ENCODE results near the gene ATG10. TPM values are rescaled to one million over a fixed set of nuclear protein-coding genes. Genes with fewer than 3 reads are reported as not detected.
"Not testable (repeated sequence)": the region's sequence is repeated elsewhere in the genome, so short reads cannot be mapped to it uniquely, and the experiment has no call there.

ATG10 gene
- total and polyA plus RNA-seq, 2 donors, result 10.4 to 12.7 TPM

DNA sequence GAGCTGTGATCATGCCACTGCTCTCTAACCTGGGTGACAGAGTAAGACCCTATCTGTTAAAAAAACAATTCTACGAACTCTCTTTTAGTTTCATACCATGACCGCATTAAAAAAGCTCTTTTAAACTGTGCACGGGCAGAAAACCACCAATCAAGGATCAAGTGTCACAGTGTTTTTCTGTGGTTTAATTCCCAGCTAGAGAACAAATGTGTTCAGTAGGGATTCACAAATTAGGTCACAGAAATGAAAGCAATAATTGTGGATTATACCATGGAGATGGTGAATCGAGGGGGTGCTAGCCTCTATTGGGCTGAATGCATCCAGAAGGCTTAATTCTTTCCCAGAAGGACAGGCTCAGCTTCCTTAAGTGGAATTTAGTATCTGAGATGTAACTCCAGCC is 79.1 kb downstream of the ATG10 start:
- 77% methylated on average over 4 of the region's 4 CpGs for WGBS
- Histone ChIP-seq H3K9me3 (ENCODE audit: control insufficient read depth in 2 of 2, insufficient read depth in 1 of 2, low read length in 1 of 2) (peaks cover 0 to 1% of the 10 kb centered on the region in 2 donors), H3K27me3 (ENCODE audit: control insufficient read depth in 2 of 2, insufficient read depth in 1 of 2, low read length in 1 of 2) (no peaks in the 10 kb centered on the region), H3K36me3 (ENCODE audit: control insufficient read depth in 2 of 2, insufficient read depth in 2 of 2, low read length in 1 of 2) (no peaks in the 10 kb centered on the region), H3K4me3 (ENCODE audit: low read length in 2 of 2) (no peak overlapping the region), H3K4me1 (ENCODE audit: control insufficient read depth in 2 of 2, insufficient read depth in 2 of 2, low read length in 2 of 2) (no peaks in the 10 kb centered on the region), H3K27ac (ENCODE audit: low read depth in 1 of 2, low read length in 1 of 2) (no peak overlapping the region)
- no peak for DNase-seq (ENCODE audit: low read depth in 6 of 9, low spot score in 9 of 9)

DNA sequence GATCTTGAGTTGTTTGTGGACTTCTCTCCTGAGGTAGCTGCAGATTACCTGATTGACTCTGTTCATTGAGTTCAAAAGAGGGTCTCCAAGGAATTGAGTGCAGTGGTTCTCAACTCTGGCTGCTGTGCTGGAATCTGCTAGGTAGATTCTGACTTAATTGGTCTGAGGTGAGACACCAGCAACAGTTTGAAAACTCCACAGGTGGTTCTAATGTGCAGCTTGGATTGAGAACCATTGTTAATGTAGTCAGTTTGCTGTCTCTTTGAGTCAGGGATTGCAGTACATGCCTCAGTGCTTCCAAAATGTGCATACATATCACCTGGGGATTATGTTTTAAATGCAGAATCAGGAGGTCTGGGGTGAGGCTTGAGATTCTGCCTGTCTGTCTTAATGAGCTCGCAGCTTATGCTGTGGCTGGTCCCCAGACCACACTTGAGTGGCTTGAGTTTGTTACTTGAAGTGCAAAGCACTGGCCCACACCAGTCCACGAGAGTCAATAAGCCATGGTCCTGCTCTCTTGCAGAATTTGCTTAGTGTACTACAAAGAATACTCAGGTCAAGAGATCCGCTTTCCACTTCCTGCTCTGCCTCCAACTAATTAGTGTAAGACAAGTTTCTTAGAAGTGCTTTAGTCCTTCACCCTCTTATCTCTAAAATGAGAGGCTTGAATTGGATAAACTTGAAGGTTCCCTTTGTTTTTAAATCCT is 82.3 kb downstream of the ATG10 start:
- Histone ChIP-seq H3K27me3 (ENCODE audit: control insufficient read depth in 2 of 2, insufficient read depth in 1 of 2, low read length in 1 of 2) (no peaks in the 10 kb centered on the region), H3K4me1 (ENCODE audit: control insufficient read depth in 2 of 2, insufficient read depth in 2 of 2, low read length in 2 of 2) (no peaks in the 10 kb centered on the region), H3K4me3 (ENCODE audit: low read length in 2 of 2) (no peak overlapping the region), H3K36me3 (ENCODE audit: control insufficient read depth in 2 of 2, insufficient read depth in 2 of 2, low read length in 1 of 2) (no peaks in the 10 kb centered on the region), H3K27ac (ENCODE audit: low read depth in 1 of 2, low read length in 1 of 2) (no peak overlapping the region), H3K9me3 (ENCODE audit: control insufficient read depth in 2 of 2, insufficient read depth in 1 of 2, low read length in 1 of 2) (no peaks in the 10 kb centered on the region)
- no peak for DNase-seq (ENCODE audit: low read depth in 6 of 9, low spot score in 9 of 9)
- 95% methylated on average over 3 of the region's 3 CpGs for WGBS

DNA sequence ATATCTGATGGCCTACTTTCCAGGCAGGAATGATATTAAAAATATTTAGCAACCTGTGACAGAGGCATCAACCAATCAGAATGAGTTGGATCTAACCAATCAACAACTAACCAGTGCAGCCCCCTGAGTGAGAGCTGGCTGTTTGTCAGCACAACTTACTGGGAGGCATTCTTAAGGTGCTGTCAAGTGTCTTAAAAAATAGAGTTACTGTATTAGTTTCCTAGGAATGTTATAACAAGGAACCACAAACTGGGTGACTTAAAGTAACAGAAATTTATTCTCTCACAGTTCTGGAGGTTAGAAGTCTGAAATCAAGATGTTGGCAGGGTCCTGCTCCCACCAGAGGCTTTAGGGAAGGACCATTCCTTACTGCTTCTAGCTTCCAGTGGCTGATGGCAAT is 85.2 kb downstream of the ATG10 start:
- Histone ChIP-seq H3K9me3 (ENCODE audit: control insufficient read depth in 2 of 2, insufficient read depth in 1 of 2, low read length in 1 of 2) (no peaks in the 10 kb centered on the region), H3K27me3 (ENCODE audit: control insufficient read depth in 2 of 2, insufficient read depth in 1 of 2, low read length in 1 of 2) (no peaks in the 10 kb centered on the region), H3K36me3 (ENCODE audit: control insufficient read depth in 2 of 2, insufficient read depth in 2 of 2, low read length in 1 of 2) (no peaks in the 10 kb centered on the region), H3K4me1 (ENCODE audit: control insufficient read depth in 2 of 2, insufficient read depth in 2 of 2, low read length in 2 of 2) (no peaks in the 10 kb centered on the region), H3K4me3 (ENCODE audit: low read length in 2 of 2) (no peak overlapping the region), H3K27ac (ENCODE audit: low read depth in 1 of 2, low read length in 1 of 2) (no peak overlapping the region)
- no peak for DNase-seq (ENCODE audit: low read depth in 6 of 9, low spot score in 9 of 9)

DNA sequence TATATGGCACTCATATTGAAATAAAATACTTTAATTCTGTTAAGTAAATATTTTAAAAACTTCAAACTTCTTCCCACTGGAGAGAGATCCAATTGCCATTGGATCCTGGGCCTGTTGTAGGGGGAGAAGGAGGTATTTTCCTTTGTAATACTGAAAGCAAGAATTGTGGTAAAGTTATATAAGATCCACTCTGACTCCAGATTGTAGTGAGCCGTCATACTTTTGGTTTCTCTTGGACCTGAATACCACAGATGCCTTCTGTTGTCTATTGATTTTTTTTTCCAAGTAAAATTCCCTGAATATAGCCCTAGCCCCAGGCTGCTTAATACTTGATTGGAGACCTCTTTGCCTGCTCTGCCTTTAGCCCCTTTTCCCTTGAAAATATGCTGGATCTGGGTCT is 86.9 kb downstream of the ATG10 start:
- H3K4me1 ChIP-seq (ENCODE audit: control insufficient read depth in 2 of 2, insufficient read depth in 2 of 2, low read length in 2 of 2), result no peaks in the 10 kb centered on the region
- DNase-seq (ENCODE audit: low read depth in 6 of 9, low spot score in 9 of 9), result no peak
- H3K36me3 ChIP-seq (ENCODE audit: control insufficient read depth in 2 of 2, insufficient read depth in 2 of 2, low read length in 1 of 2), result no peaks in the 10 kb centered on the region
- no peak overlapping the region for H3K27ac ChIP-seq (ENCODE audit: low read depth in 1 of 2, low read length in 1 of 2)
- no peak overlapping the region for H3K4me3 ChIP-seq (ENCODE audit: low read length in 2 of 2)
- H3K9me3 ChIP-seq (ENCODE audit: control insufficient read depth in 2 of 2, insufficient read depth in 1 of 2, low read length in 1 of 2), result no peaks in the 10 kb centered on the region
- WGBS, result 78% methylated on average over 1 of the region's 1 CpG
- H3K27me3 ChIP-seq (ENCODE audit: control insufficient read depth in 2 of 2, insufficient read depth in 1 of 2, low read length in 1 of 2), result no peaks in the 10 kb centered on the region

DNA sequence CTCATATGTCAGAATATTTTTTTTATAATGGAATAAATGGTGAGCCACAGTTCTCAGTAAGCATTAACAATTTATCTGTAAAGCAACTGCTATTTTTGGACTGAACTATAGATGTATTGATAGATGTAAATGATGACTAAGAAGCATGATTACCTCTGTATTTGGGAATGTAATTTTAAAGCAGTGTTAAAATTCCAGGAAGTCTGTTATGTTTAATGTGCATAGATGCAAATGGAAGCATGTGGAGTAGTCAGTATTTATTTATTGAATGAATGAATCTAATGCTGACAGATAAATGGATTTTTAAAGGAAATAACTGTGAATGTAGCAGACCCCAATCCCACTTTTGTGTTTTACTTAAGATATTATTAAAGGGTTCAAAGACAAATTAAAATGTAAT is 95.0 kb downstream of the ATG10 start:
- Histone ChIP-seq H3K4me3 (ENCODE audit: low read length in 2 of 2) (no peak overlapping the region), H3K9me3 (ENCODE audit: control insufficient read depth in 2 of 2, insufficient read depth in 1 of 2, low read length in 1 of 2) (no peaks in the 10 kb centered on the region), H3K27ac (ENCODE audit: low read depth in 1 of 2, low read length in 1 of 2) (no peak overlapping the region), H3K36me3 (ENCODE audit: control insufficient read depth in 2 of 2, insufficient read depth in 2 of 2, low read length in 1 of 2) (peaks cover 0 to 5% of the 10 kb centered on the region in 2 donors), H3K4me1 (ENCODE audit: control insufficient read depth in 2 of 2, insufficient read depth in 2 of 2, low read length in 2 of 2) (no peaks in the 10 kb centered on the region), H3K27me3 (ENCODE audit: control insufficient read depth in 2 of 2, insufficient read depth in 1 of 2, low read length in 1 of 2) (no peaks in the 10 kb centered on the region)
- no peak for DNase-seq (ENCODE audit: low read depth in 6 of 9, low spot score in 9 of 9)

DNA sequence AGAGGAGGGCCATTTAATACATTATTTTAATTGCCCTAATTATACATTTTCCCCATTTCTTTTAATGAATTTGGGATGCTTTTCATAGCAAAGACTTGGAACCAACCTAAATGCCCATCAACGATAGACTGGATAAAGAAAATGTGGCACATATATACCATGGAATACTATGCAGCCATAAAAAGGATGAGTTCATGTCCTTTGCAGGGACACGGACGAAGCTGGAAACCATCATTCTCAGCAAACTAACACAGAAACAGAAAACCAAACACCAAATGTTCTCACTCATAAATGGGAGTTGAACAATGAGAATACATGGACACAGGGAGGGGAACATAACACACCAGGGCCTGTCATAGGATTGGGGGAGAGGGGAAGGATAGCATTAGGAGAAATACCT is 96.2 kb downstream of the ATG10 start:
- not testable (repeated sequence) for H3K27ac ChIP-seq (ENCODE audit: low read depth in 1 of 2, low read length in 1 of 2); H3K4me1 ChIP-seq (ENCODE audit: control insufficient read depth in 2 of 2, insufficient read depth in 2 of 2, low read length in 2 of 2); H3K9me3 ChIP-seq (ENCODE audit: control insufficient read depth in 2 of 2, insufficient read depth in 1 of 2, low read length in 1 of 2); H3K27me3 ChIP-seq (ENCODE audit: control insufficient read depth in 2 of 2, insufficient read depth in 1 of 2, low read length in 1 of 2); DNase-seq (ENCODE audit: low read depth in 6 of 9, low spot score in 9 of 9); H3K36me3 ChIP-seq (ENCODE audit: control insufficient read depth in 2 of 2, insufficient read depth in 2 of 2, low read length in 1 of 2); H3K4me3 ChIP-seq (ENCODE audit: low read length in 2 of 2)
- 86% methylated on average over 3 of the region's 3 CpGs for WGBS

DNA sequence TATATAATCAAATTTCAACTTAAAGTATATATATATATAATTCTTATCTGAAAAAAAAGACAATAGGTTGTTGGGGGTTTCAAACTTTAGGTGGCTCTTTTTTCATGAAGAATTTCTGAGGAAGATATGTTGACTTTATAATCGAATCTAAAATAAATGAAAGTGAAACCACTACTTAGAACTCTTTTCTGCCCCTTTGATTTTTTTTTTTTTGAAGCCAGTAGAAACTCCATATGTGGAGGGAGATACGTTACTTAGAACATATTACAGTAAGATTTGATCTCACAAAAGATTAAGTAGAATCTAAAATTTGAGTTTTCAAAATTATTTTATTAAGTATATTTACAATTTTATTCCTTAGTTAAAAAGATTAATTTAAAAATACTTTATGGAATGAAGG is 96.9 kb downstream of the ATG10 start:
- H3K4me3 ChIP-seq (ENCODE audit: low read length in 2 of 2), result no peak overlapping the region
- peak in 6 of 9 donors; percentile 8 to 65 (median 23) for DNase-seq (ENCODE audit: low read depth in 6 of 9, low spot score in 9 of 9)
- WGBS, result 0% methylated on average over 2 of the region's 2 CpGs
- peaks cover 0 to 5% of the 10 kb centered on the region in 2 donors for H3K36me3 ChIP-seq (ENCODE audit: control insufficient read depth in 2 of 2, insufficient read depth in 2 of 2, low read length in 1 of 2)
- no peaks in the 10 kb centered on the region for H3K9me3 ChIP-seq (ENCODE audit: control insufficient read depth in 2 of 2, insufficient read depth in 1 of 2, low read length in 1 of 2)
- no peaks in the 10 kb centered on the region for H3K27me3 ChIP-seq (ENCODE audit: control insufficient read depth in 2 of 2, insufficient read depth in 1 of 2, low read length in 1 of 2)
- no peaks in the 10 kb centered on the region for H3K4me1 ChIP-seq (ENCODE audit: control insufficient read depth in 2 of 2, insufficient read depth in 2 of 2, low read length in 2 of 2)
- no peak overlapping the region for H3K27ac ChIP-seq (ENCODE audit: low read depth in 1 of 2, low read length in 1 of 2)

DNA sequence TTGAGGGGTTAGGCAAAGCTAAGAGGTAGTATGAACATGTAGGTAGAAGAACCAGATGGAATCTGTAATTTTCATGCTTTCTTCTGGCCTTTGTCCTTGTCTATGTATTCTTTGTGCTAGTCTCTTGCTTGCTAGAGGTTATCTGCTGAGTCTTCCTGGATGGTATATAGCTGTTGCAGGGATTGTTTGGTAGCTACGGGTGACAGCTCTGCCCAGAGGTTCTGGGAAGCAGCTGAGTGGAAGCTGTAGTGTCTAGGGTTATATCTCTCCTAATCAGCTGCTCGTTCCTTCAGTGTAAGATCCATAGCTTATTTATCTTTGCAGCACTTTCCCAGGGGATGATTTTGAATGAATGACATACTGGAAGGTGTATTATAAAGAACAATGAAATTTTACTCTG is 100.3 kb downstream of the ATG10 start:
- peaks cover 0 to 5% of the 10 kb centered on the region in 2 donors for H3K36me3 ChIP-seq (ENCODE audit: control insufficient read depth in 2 of 2, insufficient read depth in 2 of 2, low read length in 1 of 2)
- H3K27ac ChIP-seq (ENCODE audit: low read depth in 1 of 2, low read length in 1 of 2), result no peak overlapping the region
- no peaks in the 10 kb centered on the region for H3K4me1 ChIP-seq (ENCODE audit: control insufficient read depth in 2 of 2, insufficient read depth in 2 of 2, low read length in 2 of 2)
- H3K27me3 ChIP-seq (ENCODE audit: control insufficient read depth in 2 of 2, insufficient read depth in 1 of 2, low read length in 1 of 2), result no peaks in the 10 kb centered on the region
- WGBS, result 97% methylated on average over 2 of the region's 2 CpGs
- DNase-seq (ENCODE audit: low read depth in 6 of 9, low spot score in 9 of 9), result no peak
- no peak overlapping the region for H3K4me3 ChIP-seq (ENCODE audit: low read length in 2 of 2)
- H3K9me3 ChIP-seq (ENCODE audit: control insufficient read depth in 2 of 2, insufficient read depth in 1 of 2, low read length in 1 of 2), result no peaks in the 10 kb centered on the region

DNA sequence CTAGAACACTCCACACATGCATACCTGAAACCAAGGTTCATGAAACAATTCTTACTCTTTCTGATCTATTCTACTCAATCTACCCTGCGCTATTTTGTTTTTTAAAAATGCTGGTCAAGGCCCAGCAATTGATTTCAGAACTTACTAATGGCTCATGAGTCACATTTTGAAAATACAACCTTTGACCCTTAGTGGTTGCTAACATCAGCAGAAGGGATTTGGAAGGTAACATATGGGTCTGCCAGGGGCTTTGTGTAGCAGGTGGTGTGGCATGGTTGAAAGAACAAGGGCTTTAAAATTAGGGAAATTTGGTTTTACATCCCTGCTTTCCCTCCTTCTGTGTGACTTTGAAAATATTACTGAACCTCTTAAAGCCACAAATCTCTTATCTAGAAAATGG is 101.4 kb downstream of the ATG10 start:
- H3K9me3 ChIP-seq (ENCODE audit: control insufficient read depth in 2 of 2, insufficient read depth in 1 of 2, low read length in 1 of 2), result no peaks in the 10 kb centered on the region
- H3K36me3 ChIP-seq (ENCODE audit: control insufficient read depth in 2 of 2, insufficient read depth in 2 of 2, low read length in 1 of 2), result peaks cover 0 to 5% of the 10 kb centered on the region in 2 donors
- no peaks in the 10 kb centered on the region for H3K27me3 ChIP-seq (ENCODE audit: control insufficient read depth in 2 of 2, insufficient read depth in 1 of 2, low read length in 1 of 2)
- no peaks in the 10 kb centered on the region for H3K4me1 ChIP-seq (ENCODE audit: control insufficient read depth in 2 of 2, insufficient read depth in 2 of 2, low read length in 2 of 2)
- H3K27ac ChIP-seq (ENCODE audit: low read depth in 1 of 2, low read length in 1 of 2), result no peak overlapping the region
- WGBS, result 97% methylated on average over 1 of the region's 1 CpG
- no peak overlapping the region for H3K4me3 ChIP-seq (ENCODE audit: low read length in 2 of 2)
- no peak for DNase-seq (ENCODE audit: low read depth in 6 of 9, low spot score in 9 of 9)

Measured in thymus (tissue), 11 donors.